Measurements from ENCODE around the gene ABCF2.

The ABCF2 gene

GRCh38 chr7:151240536-151240935 is 13.5 kb upstream of the ABCF2 start:
- Histone ChIP-seq H3K9me3 (ENCODE audit: insufficient read depth, low read depth, low read length) (no peaks in the 10 kb centered on the region), H3K4me1 (ENCODE audit: insufficient read depth, low read length) (peaks cover 10% of the 10 kb centered on the region), H3K36me3 (ENCODE audit: insufficient read depth, low read length) (peaks cover 40% of the 10 kb centered on the region), H3K4me3 (ENCODE audit: low read length) (no peak overlapping the region), H3K27ac (ENCODE audit: low read depth, low read length) (no peak overlapping the region), H3K9ac (ENCODE audit: low read depth, low read length) (no peak overlapping the region), H3K27me3 (ENCODE audit: insufficient read depth, low read length) (peaks cover 18% of the 10 kb centered on the region)
- WGBS = 89% methylated on average over 3 of the region's 4 CpGs

DNA sequence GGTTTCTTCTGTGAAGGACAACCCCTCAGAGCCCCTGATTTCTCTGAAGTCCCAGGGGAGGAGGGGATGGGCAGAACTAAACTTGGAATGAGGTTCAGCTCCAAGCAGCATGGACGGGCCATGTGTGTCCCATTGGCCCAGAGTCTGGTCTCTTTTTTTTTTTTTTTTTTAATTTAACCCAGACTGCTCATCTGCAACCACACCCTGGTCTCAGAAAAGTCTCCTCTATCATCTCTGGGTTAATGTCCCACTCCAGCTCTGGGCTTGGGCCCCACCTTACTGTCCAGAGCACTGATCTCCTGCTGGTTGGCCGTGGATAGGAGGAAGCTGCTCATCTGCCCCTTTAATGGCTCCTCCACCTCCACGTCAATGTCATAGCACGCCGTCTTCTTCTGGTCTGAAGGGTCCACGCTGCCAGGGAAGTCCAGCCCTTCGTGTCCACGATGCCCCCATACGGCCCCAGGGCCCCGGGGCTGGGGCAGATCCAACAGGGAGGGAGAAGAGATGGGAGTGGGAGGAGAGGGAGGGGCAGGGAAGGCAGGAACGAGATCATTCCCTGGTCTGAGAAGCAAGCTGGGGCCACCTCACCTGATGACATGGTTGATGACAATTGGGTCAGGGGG is 12.9 kb upstream of the ABCF2 start:
- 91% methylated on average over 11 of the region's 11 CpGs for WGBS
- no peak overlapping the region for H3K27ac ChIP-seq (ENCODE audit: low read depth, low read length)
- H3K36me3 ChIP-seq (ENCODE audit: insufficient read depth, low read length) = peaks cover 46% of the 10 kb centered on the region

GRCh38 chr7:151238924-151239836 is 12.2 kb upstream of the ABCF2 start:
- Histone ChIP-seq H3K9ac (ENCODE audit: low read depth, low read length) (no peak overlapping the region), H3K27me3 (ENCODE audit: insufficient read depth, low read length) (peaks cover 6% of the 10 kb centered on the region), H3K9me3 (ENCODE audit: insufficient read depth, low read depth, low read length) (no peaks in the 10 kb centered on the region), H3K27ac (ENCODE audit: low read depth, low read length) (no peak overlapping the region), H3K4me1 (ENCODE audit: insufficient read depth, low read length) (peaks cover 4% of the 10 kb centered on the region; the same call in 1 of the 2 replicates), H3K4me3 (ENCODE audit: low read length) (no peak overlapping the region), H3K36me3 (ENCODE audit: insufficient read depth, low read length) (peaks cover 49% of the 10 kb centered on the region)
- 94% methylated on average over 25 of the region's 25 CpGs for WGBS

More for the DNA sequence above, 12.9 kb upstream of the ABCF2 start:
- Histone ChIP-seq H3K4me1 (ENCODE audit: insufficient read depth, low read length) (peaks cover 10% of the 10 kb centered on the region), H3K4me3 (ENCODE audit: low read length) (no peak overlapping the region), H3K27me3 (ENCODE audit: insufficient read depth, low read length) (peaks cover 12% of the 10 kb centered on the region), H3K9ac (ENCODE audit: low read depth, low read length) (no peak overlapping the region), H3K9me3 (ENCODE audit: insufficient read depth, low read depth, low read length) (no peaks in the 10 kb centered on the region)

- H3K9me3 ChIP-seq (ENCODE audit: insufficient read depth, low read depth, low read length) = no peaks in the 10 kb centered on the region
- H3K9ac ChIP-seq (ENCODE audit: low read depth, low read length) = no peak overlapping the region
- H3K4me3 ChIP-seq (ENCODE audit: low read length) = no peak overlapping the region
- H3K27ac ChIP-seq (ENCODE audit: low read depth, low read length) = no peak overlapping the region
- peaks cover 49% of the 10 kb centered on the region for H3K36me3 ChIP-seq (ENCODE audit: insufficient read depth, low read length)
- H3K27me3 ChIP-seq (ENCODE audit: insufficient read depth, low read length) = no peaks in the 10 kb centered on the region
- H3K4me1 ChIP-seq (ENCODE audit: insufficient read depth, low read length) = peaks cover 3% of the 10 kb centered on the region; the same call in 1 of the 2 replicates
- WGBS = 92% methylated on average over 17 of the region's 17 CpGs
Measured at GRCh38 chr7:151238190-151238810, 11.3 kb upstream of the ABCF2 start.

DNA sequence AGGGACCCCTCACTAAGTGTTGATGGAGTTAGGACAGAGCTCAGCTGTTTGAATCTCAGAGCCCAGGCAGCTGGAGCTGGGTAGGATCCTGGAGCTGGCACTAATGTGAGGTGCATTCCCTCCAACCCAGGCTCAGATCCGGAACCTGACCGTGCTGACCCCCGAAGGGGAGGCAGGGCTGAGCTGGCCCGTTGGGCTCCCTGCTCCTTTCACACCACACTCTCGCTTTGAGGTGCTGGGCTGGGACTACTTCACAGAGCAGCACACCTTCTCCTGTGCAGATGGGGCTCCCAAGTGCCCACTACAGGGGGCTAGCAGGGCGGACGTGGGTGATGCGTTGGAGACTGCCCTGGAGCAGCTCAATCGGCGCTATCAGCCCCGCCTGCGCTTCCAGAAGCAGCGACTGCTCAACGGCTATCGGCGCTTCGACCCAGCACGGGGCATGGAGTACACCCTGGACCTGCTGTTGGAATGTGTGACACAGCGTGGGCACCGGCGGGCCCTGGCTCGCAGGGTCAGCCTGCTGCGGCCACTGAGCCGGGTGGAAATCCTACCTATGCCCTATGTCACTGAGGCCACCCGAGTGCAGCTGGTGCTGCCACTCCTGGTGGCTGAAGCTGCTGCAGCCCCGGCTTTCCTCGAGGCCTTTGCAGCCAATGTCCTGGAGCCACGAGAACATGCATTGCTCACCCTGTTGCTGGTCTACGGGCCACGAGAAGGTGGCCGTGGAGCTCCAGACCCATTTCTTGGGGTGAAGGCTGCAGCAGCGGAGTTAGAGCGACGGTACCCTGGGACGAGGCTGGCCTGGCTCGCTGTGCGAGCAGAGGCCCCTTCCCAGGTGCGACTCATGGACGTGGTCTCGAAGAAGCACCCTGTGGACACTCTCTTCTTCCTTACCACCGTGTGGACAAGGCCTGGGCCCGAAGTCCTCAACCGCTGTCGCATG is 10.5 kb upstream of the ABCF2 start:
- Histone ChIP-seq H3K9ac (ENCODE audit: low read depth, low read length) (no peak overlapping the region), H3K4me1 (ENCODE audit: insufficient read depth, low read length) (peaks cover 5% of the 10 kb centered on the region; the same call in 1 of the 2 replicates), H3K36me3 (ENCODE audit: insufficient read depth, low read length) (peaks cover 49% of the 10 kb centered on the region), H3K9me3 (ENCODE audit: insufficient read depth, low read depth, low read length) (no peaks in the 10 kb centered on the region), H3K27me3 (ENCODE audit: insufficient read depth, low read length) (no peaks in the 10 kb centered on the region), H3K27ac (ENCODE audit: low read depth, low read length) (no peak overlapping the region), H3K4me3 (ENCODE audit: low read length) (no peak overlapping the region)
- WGBS = 95% methylated on average over 44 of the region's 44 CpGs

- WGBS = 95% methylated on average over 13 of the region's 13 CpGs
- H3K27ac ChIP-seq (ENCODE audit: low read depth, low read length) = no peak overlapping the region
- H3K4me3 ChIP-seq (ENCODE audit: low read length) = no peak overlapping the region
- no peaks in the 10 kb centered on the region for H3K9me3 ChIP-seq (ENCODE audit: insufficient read depth, low read depth, low read length)
- H3K27me3 ChIP-seq (ENCODE audit: insufficient read depth, low read length) = no peaks in the 10 kb centered on the region
- peaks cover 49% of the 10 kb centered on the region for H3K36me3 ChIP-seq (ENCODE audit: insufficient read depth, low read length)
- H3K4me1 ChIP-seq (ENCODE audit: insufficient read depth, low read length) = peaks cover 9% of the 10 kb centered on the region; the same call in 1 of the 2 replicates
- H3K9ac ChIP-seq (ENCODE audit: low read depth, low read length) = no peak overlapping the region
Measured at GRCh38 chr7:151236406-151236805, 9.4 kb upstream of the ABCF2 start.

DNA sequence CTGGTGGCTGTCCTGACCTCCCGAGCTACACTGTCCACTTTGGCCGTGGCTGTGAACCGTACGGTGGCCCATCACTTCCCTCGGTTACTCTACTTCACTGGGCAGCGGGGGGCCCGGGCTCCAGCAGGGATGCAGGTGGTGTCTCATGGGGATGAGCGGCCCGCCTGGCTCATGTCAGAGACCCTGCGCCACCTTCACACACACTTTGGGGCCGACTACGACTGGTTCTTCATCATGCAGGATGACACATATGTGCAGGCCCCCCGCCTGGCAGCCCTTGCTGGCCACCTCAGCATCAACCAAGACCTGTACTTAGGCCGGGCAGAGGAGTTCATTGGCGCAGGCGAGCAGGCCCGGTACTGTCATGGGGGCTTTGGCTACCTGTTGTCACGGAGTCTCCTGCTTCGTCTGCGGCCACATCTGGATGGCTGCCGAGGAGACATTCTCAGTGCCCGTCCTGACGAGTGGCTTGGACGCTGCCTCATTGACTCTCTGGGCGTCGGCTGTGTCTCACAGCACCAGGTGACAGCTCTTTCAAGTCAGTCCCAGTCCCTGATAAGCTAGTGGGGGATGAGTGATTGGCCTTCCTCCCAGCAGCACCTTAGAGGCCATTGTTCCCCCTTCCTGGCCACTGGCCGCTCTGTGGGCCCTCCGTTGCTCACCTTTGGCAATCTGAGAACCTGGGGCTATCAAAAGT is 8.2 kb upstream of the ABCF2 start:
- peaks cover 46% of the 10 kb centered on the region for H3K36me3 ChIP-seq (ENCODE audit: insufficient read depth, low read length)

GRCh38 chr7:151233804-151234203 is 6.8 kb upstream of the ABCF2 start:
- no peak overlapping the region for H3K27ac ChIP-seq (ENCODE audit: low read depth, low read length)
- 0 out of 2 replicates have a peak overlapping the region, but pooled peaks have one; percentile 77 for H3K9ac ChIP-seq (ENCODE audit: low read depth, low read length)
- WGBS = 84% methylated on average over 9 of the region's 9 CpGs
- H3K9me3 ChIP-seq (ENCODE audit: insufficient read depth, low read depth, low read length) = no peaks in the 10 kb centered on the region
- H3K4me3 ChIP-seq (ENCODE audit: low read length) = peak overlapping the region; percentile 84
- H3K36me3 ChIP-seq (ENCODE audit: insufficient read depth, low read length) = peaks cover 40% of the 10 kb centered on the region
- peaks cover 9% of the 10 kb centered on the region; the same call in 1 of the 2 replicates for H3K4me1 ChIP-seq (ENCODE audit: insufficient read depth, low read length)
- no peaks in the 10 kb centered on the region for H3K27me3 ChIP-seq (ENCODE audit: insufficient read depth, low read length)

More for the DNA sequence above, 8.2 kb upstream of the ABCF2 start:
- no peaks in the 10 kb centered on the region for H3K27me3 ChIP-seq (ENCODE audit: insufficient read depth, low read length)
- H3K27ac ChIP-seq (ENCODE audit: low read depth, low read length) = no peak overlapping the region
- no peak overlapping the region for H3K4me3 ChIP-seq (ENCODE audit: low read length)
- H3K9ac ChIP-seq (ENCODE audit: low read depth, low read length) = no peak overlapping the region
- 95% methylated on average over 28 of the region's 28 CpGs for WGBS
- H3K9me3 ChIP-seq (ENCODE audit: insufficient read depth, low read depth, low read length) = no peaks in the 10 kb centered on the region
- peaks cover 9% of the 10 kb centered on the region; the same call in 1 of the 2 replicates for H3K4me1 ChIP-seq (ENCODE audit: insufficient read depth, low read length)

DNA sequence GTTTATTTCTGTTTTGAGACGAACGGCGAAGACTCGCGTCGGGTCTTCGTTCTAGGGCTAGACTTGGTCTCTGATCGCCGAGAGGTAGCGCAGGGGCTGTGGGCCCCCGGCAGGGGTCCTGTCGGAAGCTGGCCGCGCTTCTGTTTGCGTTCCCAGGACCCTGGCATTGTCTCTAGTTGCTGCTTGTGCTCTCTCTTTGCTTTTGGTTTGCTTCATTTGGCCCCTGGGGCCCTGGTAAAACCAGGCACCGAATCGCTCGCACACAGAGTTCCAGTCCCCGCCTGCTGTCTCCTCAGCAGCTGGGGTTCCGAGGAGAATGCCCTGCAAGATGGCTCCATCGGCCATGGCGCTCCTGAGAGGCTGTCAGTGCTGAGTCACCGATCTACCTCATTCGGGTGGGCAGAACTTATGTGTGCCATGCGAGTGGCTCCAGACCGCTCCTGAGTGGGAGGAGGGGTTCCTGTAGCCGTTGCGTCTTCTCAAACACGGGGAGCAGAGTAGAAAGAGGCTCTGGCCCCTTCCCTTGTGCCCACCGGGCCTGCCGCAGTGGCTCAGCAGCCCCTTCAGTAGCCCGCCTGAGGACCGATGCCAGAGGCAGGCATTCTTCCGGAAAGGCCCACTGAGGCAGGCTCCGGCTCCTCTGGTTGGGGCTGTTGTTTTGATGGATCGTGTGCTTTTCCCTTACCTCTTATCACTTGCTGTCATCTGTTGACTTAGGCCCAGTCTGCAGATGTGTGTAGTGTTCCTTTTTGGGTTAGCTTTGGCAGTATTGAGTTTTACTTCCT is 6.1 kb upstream of the ABCF2 start:
- peaks cover 34% of the 10 kb centered on the region for H3K36me3 ChIP-seq (ENCODE audit: insufficient read depth, low read length)
- H3K4me3 ChIP-seq (ENCODE audit: low read length) = peak overlapping the region; percentile 84
- H3K27ac ChIP-seq (ENCODE audit: low read depth, low read length) = peak overlapping the region; percentile 53
- peak overlapping the region; percentile 77 for H3K9ac ChIP-seq (ENCODE audit: low read depth, low read length)
- no peaks in the 10 kb centered on the region for H3K9me3 ChIP-seq (ENCODE audit: insufficient read depth, low read depth, low read length)
- 14% methylated on average over 35 of the region's 36 CpGs for WGBS
- H3K4me1 ChIP-seq (ENCODE audit: insufficient read depth, low read length) = peaks cover 14% of the 10 kb centered on the region
- H3K27me3 ChIP-seq (ENCODE audit: insufficient read depth, low read length) = no peaks in the 10 kb centered on the region
